DOHH2 (cell line): ENCODE measurements around the gene NPAS3.

ENCODE experiments used
- EZH2phosphoT487 ChIP-seq: fragments of 200-600 bp; sonication (generic); IDR thresholded peaks from 2 replicates; pipeline ENCODE4 v1.6.1; 2017; ENCODE audit warnings: borderline replicate concordance, mild to moderate bottlenecking, antibody characterized with exemption, low read length, moderate library complexity, mixed read lengths
- TF ChIP-seq, protein P1 (sequence below): fragments of 200-600 bp; sonication (generic); IDR thresholded peaks from one replicate; pipeline ENCODE4 v1.5.1; 2014; ENCODE audit warnings: antibody characterized with exemption, mild to moderate bottlenecking, low read depth, low read length; ENCODE audit not compliant: poor library complexity, severe bottlenecking

GRCh38 chr14:33793398-33794110 lies 854.9 kb downstream of the NPAS3 start:
- TF ChIP-seq, protein P1, sequence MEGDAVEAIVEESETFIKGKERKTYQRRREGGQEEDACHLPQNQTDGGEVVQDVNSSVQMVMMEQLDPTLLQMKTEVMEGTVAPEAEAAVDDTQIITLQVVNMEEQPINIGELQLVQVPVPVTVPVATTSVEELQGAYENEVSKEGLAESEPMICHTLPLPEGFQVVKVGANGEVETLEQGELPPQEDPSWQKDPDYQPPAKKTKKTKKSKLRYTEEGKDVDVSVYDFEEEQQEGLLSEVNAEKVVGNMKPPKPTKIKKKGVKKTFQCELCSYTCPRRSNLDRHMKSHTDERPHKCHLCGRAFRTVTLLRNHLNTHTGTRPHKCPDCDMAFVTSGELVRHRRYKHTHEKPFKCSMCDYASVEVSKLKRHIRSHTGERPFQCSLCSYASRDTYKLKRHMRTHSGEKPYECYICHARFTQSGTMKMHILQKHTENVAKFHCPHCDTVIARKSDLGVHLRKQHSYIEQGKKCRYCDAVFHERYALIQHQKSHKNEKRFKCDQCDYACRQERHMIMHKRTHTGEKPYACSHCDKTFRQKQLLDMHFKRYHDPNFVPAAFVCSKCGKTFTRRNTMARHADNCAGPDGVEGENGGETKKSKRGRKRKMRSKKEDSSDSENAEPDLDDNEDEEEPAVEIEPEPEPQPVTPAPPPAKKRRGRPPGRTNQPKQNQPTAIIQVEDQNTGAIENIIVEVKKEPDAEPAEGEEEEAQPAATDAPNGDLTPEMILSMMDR: no peak
- TF ChIP-seq EZH2phosphoT487: no peak
